ENCODE data around the gene PTPRD.

The PTPRD gene

DNA sequence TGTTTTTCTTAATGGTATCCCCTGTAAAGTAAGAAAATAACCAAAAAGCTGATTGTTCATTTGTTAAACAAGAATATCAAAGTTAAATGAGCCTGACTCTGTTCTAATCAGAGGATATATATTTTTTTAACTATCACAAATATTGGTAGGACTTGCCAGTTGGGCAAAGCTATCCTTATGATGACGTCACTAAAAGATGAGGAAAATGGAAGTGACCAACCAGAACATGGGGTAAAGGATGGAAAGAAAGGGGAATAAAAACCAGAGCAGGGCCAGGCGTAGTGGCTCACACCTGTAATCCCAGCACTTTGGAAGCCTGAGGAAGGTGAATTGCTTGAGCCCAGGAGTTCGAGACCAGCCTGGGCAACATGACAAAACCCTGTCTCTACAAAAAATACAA, 2001.6 kb downstream of the PTPRD start (continued):
- no peak for TF ChIP-seq ZNF544 (tag by site-specific recombination; IDR thresholded peaks at IDR 0.05)
- no peak for TF ChIP-seq ZNF394 (tag by site-specific recombination; IDR thresholded peaks at IDR 0.05; ENCODE audit: borderline replicate concordance)

DNA sequence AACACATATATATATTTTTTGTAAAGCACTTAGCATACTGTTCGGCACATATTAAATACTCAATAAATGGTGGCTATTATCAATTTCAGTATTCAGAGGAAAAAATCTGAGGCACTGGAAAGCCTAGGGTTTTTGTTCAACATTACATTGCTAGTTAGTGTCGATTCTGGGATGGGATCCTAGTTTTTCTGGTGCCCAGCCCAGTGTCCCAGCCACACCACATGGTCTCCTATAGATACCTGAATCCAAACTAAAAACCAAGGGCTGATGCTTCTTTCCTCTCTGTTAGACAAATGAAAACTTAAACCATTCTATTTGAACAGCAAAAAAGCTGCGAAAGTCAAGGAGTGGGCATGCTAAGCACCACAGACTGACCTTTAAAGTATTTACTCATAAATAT, 2002.5 kb downstream of the PTPRD start:
- POLR2A ChIA-PET = no interaction called here
- H3K4me3 ChIP-seq (ENCODE audit: low read depth, low read length) = no peak overlapping the region
- CTCF ChIA-PET = interaction anchor here (0.6 kb wide), 1 partner anchor 197 kb away, joined by 4 read pairs; no protein-coding TSS in a partner anchor
- TF ChIP-seq SCRT2 (tag by site-specific recombination; IDR thresholded peaks at IDR 0.05) (no peak), ZNF514 (tag by site-specific recombination; IDR thresholded peaks at IDR 0.05) (no peak), ZNF658 (tag by site-specific recombination; IDR thresholded peaks at IDR 0.05) (no peak), RBAK (tag by site-specific recombination; IDR thresholded peaks at IDR 0.05) (no peak), MZF1 (tag by site-specific recombination; IDR thresholded peaks at IDR 0.05; ENCODE audit: borderline replicate concordance) (no peak), KLF8 (tag by site-specific recombination; IDR thresholded peaks at IDR 0.05) (no peak), SP3 (tag by site-specific recombination; IDR thresholded peaks at IDR 0.05) (no peak), ZNF544 (tag by site-specific recombination; IDR thresholded peaks at IDR 0.05) (no peak), ZNF560 (tag by site-specific recombination; IDR thresholded peaks at IDR 0.05; ENCODE audit: borderline replicate concordance) (no peak), ZNF555 (tag by site-specific recombination; conservative IDR thresholded peaks at IDR 0.05) (no peak), ZNF76 (tag by site-specific recombination; IDR thresholded peaks at IDR 0.05; ENCODE audit: borderline replicate concordance, low read depth) (no peak), ZNF211 (tag by site-specific recombination; IDR thresholded peaks at IDR 0.05; ENCODE audit: low read depth) (no peak), ZNF366 (tag by site-specific recombination; conservative IDR thresholded peaks at IDR 0.05) (no peak), BCL11B (tag by site-specific recombination; IDR thresholded peaks at IDR 0.05; ENCODE audit: low read depth) (no peak)
- TF ChIP-seq, protein P1, sequence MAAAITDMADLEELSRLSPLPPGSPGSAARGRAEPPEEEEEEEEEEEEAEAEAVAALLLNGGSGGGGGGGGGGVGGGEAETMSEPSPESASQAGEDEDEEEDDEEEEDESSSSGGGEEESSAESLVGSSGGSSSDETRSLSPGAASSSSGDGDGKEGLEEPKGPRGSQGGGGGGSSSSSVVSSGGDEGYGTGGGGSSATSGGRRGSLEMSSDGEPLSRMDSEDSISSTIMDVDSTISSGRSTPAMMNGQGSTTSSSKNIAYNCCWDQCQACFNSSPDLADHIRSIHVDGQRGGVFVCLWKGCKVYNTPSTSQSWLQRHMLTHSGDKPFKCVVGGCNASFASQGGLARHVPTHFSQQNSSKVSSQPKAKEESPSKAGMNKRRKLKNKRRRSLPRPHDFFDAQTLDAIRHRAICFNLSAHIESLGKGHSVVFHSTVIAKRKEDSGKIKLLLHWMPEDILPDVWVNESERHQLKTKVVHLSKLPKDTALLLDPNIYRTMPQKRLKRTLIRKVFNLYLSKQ (tag by site-specific recombination; IDR thresholded peaks at IDR 0.05; ENCODE audit: borderline replicate concordance) = no peak
- TF ChIP-seq, protein P2, sequence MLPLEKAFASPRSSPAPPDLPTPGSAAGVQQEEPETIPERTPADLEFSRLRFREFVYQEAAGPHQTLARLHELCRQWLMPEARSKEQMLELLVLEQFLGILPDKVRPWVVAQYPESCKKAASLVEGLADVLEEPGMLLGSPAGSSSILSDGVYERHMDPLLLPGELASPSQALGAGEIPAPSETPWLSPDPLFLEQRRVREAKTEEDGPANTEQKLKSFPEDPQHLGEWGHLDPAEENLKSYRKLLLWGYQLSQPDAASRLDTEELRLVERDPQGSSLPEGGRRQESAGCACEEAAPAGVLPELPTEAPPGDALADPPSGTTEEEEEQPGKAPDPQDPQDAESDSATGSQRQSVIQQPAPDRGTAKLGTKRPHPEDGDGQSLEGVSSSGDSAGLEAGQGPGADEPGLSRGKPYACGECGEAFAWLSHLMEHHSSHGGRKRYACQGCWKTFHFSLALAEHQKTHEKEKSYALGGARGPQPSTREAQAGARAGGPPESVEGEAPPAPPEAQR (tag by site-specific recombination; IDR thresholded peaks at IDR 0.05) = no peak
- TF ChIP-seq, protein P3, sequence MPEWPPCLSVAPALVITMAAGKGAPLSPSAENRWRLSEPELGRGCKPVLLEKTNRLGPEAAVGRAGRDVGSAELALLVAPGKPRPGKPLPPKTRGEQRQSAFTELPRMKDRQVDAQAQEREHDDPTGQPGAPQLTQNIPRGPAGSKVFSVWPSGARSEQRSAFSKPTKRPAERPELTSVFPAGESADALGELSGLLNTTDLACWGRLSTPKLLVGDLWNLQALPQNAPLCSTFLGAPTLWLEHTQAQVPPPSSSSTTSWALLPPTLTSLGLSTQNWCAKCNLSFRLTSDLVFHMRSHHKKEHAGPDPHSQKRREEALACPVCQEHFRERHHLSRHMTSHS (tag by site-specific recombination; IDR thresholded peaks at IDR 0.05) = no peak
- TF ChIP-seq, protein P4, sequence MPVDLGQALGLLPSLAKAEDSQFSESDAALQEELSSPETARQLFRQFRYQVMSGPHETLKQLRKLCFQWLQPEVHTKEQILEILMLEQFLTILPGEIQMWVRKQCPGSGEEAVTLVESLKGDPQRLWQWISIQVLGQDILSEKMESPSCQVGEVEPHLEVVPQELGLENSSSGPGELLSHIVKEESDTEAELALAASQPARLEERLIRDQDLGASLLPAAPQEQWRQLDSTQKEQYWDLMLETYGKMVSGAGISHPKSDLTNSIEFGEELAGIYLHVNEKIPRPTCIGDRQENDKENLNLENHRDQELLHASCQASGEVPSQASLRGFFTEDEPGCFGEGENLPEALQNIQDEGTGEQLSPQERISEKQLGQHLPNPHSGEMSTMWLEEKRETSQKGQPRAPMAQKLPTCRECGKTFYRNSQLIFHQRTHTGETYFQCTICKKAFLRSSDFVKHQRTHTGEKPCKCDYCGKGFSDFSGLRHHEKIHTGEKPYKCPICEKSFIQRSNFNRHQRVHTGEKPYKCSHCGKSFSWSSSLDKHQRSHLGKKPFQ (tag by site-specific recombination; IDR thresholded peaks at IDR 0.05) = no peak
- no peak overlapping the region for H3K27ac ChIP-seq (ENCODE audit: extremely low read depth, low read depth, low read length)
- no peaks in the 10 kb centered on the region for H3K9me3 ChIP-seq (ENCODE audit: control insufficient read depth, insufficient read depth, low read depth, low read length)
- H3K4me1 ChIP-seq (ENCODE audit: control insufficient read depth, insufficient read depth, low read length) = no peaks in the 10 kb centered on the region
- no peaks in the 10 kb centered on the region for H3K36me3 ChIP-seq (ENCODE audit: control insufficient read depth in 2 of 2, insufficient read depth in 1 of 2, low read length in 2 of 2)

DNA sequence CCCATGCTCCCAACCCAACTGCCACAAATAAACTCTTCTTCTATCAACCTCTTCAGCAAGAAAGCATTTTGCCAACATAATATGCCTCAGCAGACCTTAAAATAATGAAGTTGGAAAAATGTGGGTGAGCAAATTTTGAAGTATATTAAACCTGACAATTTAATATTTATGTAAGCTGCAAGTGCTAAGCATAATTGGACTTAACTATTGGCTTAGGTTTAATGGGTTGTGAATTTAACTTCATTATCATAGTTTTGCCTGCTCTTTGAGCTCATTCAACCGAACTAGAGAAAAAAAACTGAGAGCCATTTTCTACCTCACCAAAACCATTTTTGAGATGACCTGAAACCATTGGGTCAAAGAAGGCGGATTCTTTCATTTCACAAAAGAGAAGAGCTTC, 2007.7 kb downstream of the PTPRD start:
- no peaks in the 10 kb centered on the region for H3K9me3 ChIP-seq (ENCODE audit: control insufficient read depth, insufficient read depth, low read depth, low read length)
- POLR2A ChIA-PET = no interaction called here
- CTCF ChIA-PET = no interaction called here
- TF ChIP-seq ZBTB21 (tag by site-specific recombination; IDR thresholded peaks at IDR 0.05) (no peak), ZNF214 (tag by site-specific recombination; IDR thresholded peaks at IDR 0.05; ENCODE audit: borderline replicate concordance) (no peak), ZNF23 (tag by site-specific recombination; IDR thresholded peaks at IDR 0.05; ENCODE audit: borderline replicate concordance) (no peak)
- TF ChIP-seq, protein P5, sequence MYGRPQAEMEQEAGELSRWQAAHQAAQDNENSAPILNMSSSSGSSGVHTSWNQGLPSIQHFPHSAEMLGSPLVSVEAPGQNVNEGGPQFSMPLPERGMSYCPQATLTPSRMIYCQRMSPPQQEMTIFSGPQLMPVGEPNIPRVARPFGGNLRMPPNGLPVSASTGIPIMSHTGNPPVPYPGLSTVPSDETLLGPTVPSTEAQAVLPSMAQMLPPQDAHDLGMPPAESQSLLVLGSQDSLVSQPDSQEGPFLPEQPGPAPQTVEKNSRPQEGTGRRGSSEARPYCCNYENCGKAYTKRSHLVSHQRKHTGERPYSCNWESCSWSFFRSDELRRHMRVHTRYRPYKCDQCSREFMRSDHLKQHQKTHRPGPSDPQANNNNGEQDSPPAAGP (tag by site-specific recombination; IDR thresholded peaks at IDR 0.05) = no peak
- TF ChIP-seq, protein P6, sequence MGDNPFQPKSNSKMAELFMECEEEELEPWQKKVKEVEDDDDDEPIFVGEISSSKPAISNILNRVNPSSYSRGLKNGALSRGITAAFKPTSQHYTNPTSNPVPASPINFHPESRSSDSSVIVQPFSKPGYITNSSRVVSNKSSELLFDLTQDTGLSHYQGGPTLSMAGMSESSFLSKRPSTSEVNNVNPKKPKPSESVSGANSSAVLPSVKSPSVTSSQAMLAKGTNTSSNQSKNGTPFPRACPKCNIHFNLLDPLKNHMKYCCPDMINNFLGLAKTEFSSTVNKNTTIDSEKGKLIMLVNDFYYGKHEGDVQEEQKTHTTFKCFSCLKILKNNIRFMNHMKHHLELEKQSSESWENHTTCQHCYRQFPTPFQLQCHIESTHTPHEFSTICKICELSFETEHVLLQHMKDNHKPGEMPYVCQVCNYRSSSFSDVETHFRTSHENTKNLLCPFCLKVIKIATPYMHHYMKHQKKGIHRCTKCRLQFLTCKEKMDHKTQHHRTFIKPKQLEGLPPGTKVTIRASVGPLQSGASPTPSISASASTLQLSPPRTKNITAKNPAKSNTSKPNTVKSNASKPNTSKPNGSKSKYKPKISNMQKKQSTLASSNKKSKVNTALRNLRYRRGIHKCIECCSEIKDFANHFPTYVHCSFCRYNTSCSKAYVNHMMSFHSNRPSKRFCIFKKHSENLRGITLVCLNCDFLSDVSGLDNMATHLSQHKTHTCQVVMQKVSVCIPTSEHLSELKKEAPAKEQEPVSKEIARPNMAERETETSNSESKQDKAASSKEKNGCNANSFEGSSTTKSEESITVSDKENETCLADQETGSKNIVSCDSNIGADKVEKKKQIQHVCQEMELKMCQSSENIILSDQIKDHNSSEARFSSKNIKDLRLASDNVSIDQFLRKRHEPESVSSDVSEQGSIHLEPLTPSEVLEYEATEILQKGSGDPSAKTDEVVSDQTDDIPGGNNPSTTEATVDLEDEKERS (tag by site-specific recombination; IDR thresholded peaks at IDR 0.05) = no peak

More for the DNA sequence above, 2007.7 kb downstream of the PTPRD start:
- H3K4me1 ChIP-seq (ENCODE audit: control insufficient read depth, insufficient read depth, low read length) = no peaks in the 10 kb centered on the region
- no peak overlapping the region for H3K4me3 ChIP-seq (ENCODE audit: low read depth, low read length)
- no peak overlapping the region for H3K27ac ChIP-seq (ENCODE audit: extremely low read depth, low read depth, low read length)
- H3K36me3 ChIP-seq (ENCODE audit: control insufficient read depth in 2 of 2, insufficient read depth in 1 of 2, low read length in 2 of 2) = no peaks in the 10 kb centered on the region
